Measurements from ENCODE around the gene TOX4. TPM values are rescaled to one million over a fixed set of nuclear protein-coding genes. Genes with fewer than 3 reads are reported as not detected.

The TOX4 gene
- total and polyA plus RNA-seq, 2 of the 8 experiments (the other 6 are each of a cell fraction or from before 2014, with no cell fraction given): 51.5 to 58.3 TPM

DNA sequence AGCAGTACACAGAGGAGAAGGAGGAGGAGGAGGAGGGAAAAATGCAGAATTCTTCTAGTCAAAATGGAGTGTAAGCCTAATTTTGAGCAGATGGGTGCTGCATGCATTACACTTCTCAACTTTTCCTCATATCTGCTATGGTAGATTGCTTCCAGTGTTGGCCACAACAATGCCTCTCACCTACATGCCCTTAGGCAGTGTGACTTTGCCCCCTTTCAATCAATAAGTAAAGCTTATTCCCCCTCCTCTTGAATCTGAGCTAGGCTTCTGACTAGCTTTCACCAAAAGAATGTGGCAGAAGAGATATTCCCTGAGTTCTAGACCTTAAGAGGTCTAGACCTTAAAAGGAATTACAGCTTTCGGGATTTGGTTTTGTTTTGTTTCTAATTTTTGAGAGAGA lies 37.3 kb downstream of the TOX4 start:
- Histone ChIP-seq H2BK20ac (ENCODE audit: low read length) (no peak overlapping the region), H4K8ac (ENCODE audit: extremely low read depth, insufficient read depth, low read length) (no peak overlapping the region), H3K36me3 (ENCODE audit: control insufficient read depth in 2 of 4, insufficient read depth in 4 of 4, low read length in 3 of 4) (peaks cover 0 to 6% (median 0%) of the 10 kb centered on the region in 4 experiments; a peak in 2 of 8 replicates), H4K91ac (replicated peaks; ENCODE audit: insufficient read length, low read length) (peak overlapping the region; percentile 26), H3K4me1 (replicated peaks in 1 of 4; ENCODE audit: control insufficient read depth in 3 of 4, insufficient read depth in 4 of 4, low read length in 3 of 4) (peaks cover 0 to 5% (median under 1%) of the 10 kb centered on the region in 4 experiments; a peak in 4 of 7 replicates), H3K18ac (ENCODE audit: extremely low read depth, low read length) (no peak overlapping the region), H3K4me2 (ENCODE audit: insufficient read depth in 1 of 2, low read depth in 2 of 2, low read length in 2 of 2) (no peak overlapping the region), H3K9ac (replicated peaks in 1 of 4; ENCODE audit: extremely low read depth in 1 of 4, low read depth in 3 of 4, low read length in 3 of 4) (peak overlapping the region in 1 of 4 experiments; percentile 4; a peak in 1 of 7 replicates), H3K9me3 (ENCODE audit: insufficient read depth in 2 of 2, low read depth in 1 of 2, low read length in 1 of 2) (no peaks in the 10 kb centered on the region), H2AFZ (ENCODE audit: low read length) (no peak overlapping the region), H3K23me2 (ENCODE audit: low read depth, low read length) (peaks cover 2% of the 10 kb centered on the region; the same call in 1 of the 2 replicates), H3K23ac (ENCODE audit: insufficient read length) (no peak overlapping the region), H2BK15ac (ENCODE audit: low read length) (no peak overlapping the region; the same call in 1 of the 2 replicates), H4K20me1 (replicated peaks in 1 of 2; ENCODE audit: control insufficient read depth in 1 of 2, insufficient read depth in 2 of 2, low read length in 2 of 2) (peaks cover 0 to 2% of the 10 kb centered on the region in 2 experiments), H2BK120ac (replicated peaks; ENCODE audit: low read depth, low read length) (no peak overlapping the region), H3K56ac (replicated peaks; ENCODE audit: insufficient read length, low read depth, low read length) (no peak overlapping the region), H3K14ac (ENCODE audit: insufficient read length) (no peak overlapping the region), H3K79me1 (ENCODE audit: low read depth, low read length) (no peaks in the 10 kb centered on the region), H3K4ac (replicated peaks; ENCODE audit: insufficient read length, low read depth, low read length) (no peak overlapping the region), H3K4me3 (ENCODE audit: extremely low read depth in 1 of 4, insufficient read depth in 2 of 4, low read depth in 3 of 4, low read length in 4 of 4) (no peak overlapping the region), H2BK5ac (ENCODE audit: low read depth, low read length) (no peak overlapping the region), H2BK12ac (ENCODE audit: low read depth, low read length) (peak overlapping the region; percentile 13; the same call in 1 of the 2 replicates), H2AK5ac (ENCODE audit: low read depth, low read length) (no peak overlapping the region), H3K79me2 (ENCODE audit: control insufficient read depth in 1 of 2, insufficient read depth in 2 of 2, low read length in 2 of 2) (peaks cover 10 to 17% of the 10 kb centered on the region in 2 experiments), H4K5ac (ENCODE audit: insufficient read length, low read depth, low read length) (no peak overlapping the region), H3K27ac (ENCODE audit: low read depth, low read length) (no peak overlapping the region), H3K27me3 (replicated peaks in 1 of 4; ENCODE audit: control insufficient read depth in 3 of 4, extremely low read depth in 1 of 4, insufficient read depth in 3 of 4, low read length in 3 of 4) (no peaks in the 10 kb centered on the region)
- DNase-seq (ENCODE audit: low read depth in 1 of 2, low spot score in 2 of 2) (no peak), FAIRE-seq (no peak)
- CTCF ChIA-PET (ENCODE audit: partially characterized antibody): interaction anchor here (0.7 to 3.2 kb wide), 6 partner anchors 9 to 43 kb away, joined by 3 to 19 read pairs (median 4); no protein-coding TSS in a partner anchor
- 100% methylated on average over 1 of the region's 1 CpG; no CpG with 5 or more reads in 1 of the 2 experiments for WGBS, 2 experiments (ENCODE audit: extremely low coverage in 1 of 2, insufficient coverage in 1 of 2, insufficient read length in 1 of 2, insufficient replicate concordance in 2 of 2, low coverage in 1 of 2, low lambda C conversion rate in 2 of 2, missing lambda C conversion rate in 1 of 2)
- POLR2A ChIA-PET (ENCODE audit: partially characterized antibody): interaction anchor here (1.0 to 26.0 kb wide), 3 partner anchors 15 to 20 kb away, joined by 3 to 769 read pairs (median 30); partner anchors contain the start of gene SALL2
- TF ChIP-seq ZNF274 (IDR thresholded peaks at IDR 0.05; ENCODE audit: borderline replicate concordance, extremely low read depth, low read length) (no peak), BRCA1 (IDR thresholded peaks at IDR 0.05; ENCODE audit: low read depth, low read length) (no peak), CREB1 (IDR thresholded peaks at IDR 0.05) (no peak), RXRA (IDR thresholded peaks at IDR 0.05; ENCODE audit: insufficient read depth, low read depth, low read length) (no peak), KDM5A (IDR thresholded peaks at IDR 0.05; ENCODE audit: low read length) (no peak)
- TF ChIP-seq, protein P1, sequence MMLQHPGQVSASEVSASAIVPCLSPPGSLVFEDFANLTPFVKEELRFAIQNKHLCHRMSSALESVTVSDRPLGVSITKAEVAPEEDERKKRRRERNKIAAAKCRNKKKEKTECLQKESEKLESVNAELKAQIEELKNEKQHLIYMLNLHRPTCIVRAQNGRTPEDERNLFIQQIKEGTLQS (IDR thresholded peaks at IDR 0.05; ENCODE audit: insufficient read depth, low read depth, low read length): no peak
